GM21529 (cell line): Measurements from ENCODE around the gene FOLR3.
"Not testable (repeated sequence)": the region's sequence is repeated elsewhere in the genome, so short reads cannot be mapped to it uniquely, and the experiment has no call there.

Experiments
- ATAC-seq: cut with Tn5 transposase; IDR thresholded peaks from one replicate; pipeline ENCODE4 v1.9.1; 2021; ENCODE audit not compliant: unreplicated experiment

FOLR3 gene

DNA sequence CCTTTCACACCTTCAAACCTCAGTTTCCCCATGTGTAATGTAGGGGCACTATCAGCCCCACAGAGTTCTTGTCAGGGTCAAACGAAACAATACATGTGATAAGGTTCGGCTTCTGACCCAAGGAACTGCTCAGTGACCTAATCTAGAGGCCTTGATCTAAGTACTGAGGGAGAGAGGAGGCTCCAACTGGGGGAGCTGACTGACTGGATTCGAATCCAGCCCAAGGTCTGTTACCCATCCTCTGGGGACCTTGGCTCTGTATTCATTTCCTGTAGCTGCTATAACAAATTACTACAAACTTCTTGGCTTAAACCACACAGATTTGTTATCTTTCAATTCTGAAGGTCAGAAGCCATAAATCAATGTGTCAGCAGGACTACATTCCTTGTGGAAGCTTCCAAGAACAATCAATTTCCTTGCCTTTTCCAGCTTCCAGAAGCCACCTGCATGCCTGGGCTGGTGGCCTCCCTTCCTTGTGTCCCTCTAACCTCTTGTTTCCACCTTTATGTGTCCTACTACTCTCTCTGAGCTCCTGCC, 12.3 kb upstream of the FOLR3 start:
- ATAC-seq, result no peak

GRCh38 chr11:72124046-72124445, 11.5 kb upstream of the FOLR3 start:
- ATAC-seq, result no peak

GRCh38 chr11:72125956-72126355, 9.6 kb upstream of the FOLR3 start:
- no peak for ATAC-seq

DNA sequence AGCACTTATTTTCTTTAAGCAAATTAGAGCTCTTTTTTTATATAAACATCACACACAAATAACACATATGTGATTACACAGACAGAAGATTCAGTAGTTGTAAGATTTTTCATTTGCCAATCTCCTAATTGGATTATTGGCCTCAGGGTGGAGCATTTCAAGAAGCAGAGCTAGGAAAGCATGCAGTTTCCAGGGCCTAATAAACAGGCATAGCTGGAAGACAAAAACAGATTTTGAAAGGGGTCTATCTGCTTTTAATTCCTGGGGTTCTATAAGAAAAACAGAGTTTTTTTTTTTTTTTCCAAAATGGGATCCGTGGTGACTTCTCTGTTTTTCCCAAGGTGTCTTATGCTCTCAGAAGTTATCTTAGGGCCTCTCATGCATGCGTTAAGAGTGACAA, 7.6 kb upstream of the FOLR3 start:
- ATAC-seq, result no peak

DNA sequence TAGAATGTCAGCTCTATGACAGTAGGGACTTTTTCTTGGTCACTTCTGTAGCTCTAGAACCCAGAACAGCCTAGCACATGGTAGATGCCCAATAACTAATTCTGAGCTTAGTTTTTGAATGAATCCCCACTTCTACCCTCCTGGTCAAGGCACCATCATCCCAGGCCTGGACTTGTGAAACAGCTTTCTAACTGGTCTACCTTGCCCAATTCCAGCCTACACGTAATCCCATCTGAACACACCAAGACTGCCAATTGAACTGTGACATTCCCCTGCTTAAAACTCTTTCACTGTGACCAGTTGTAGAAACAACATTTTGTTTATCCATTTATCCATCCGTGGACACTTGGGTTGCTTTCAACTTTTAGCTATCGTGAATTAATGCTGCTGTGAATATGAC, 6.1 kb upstream of the FOLR3 start:
- ATAC-seq, result no peak

- ATAC-seq, result no peak
Measured at GRCh38 chr11:72132646-72133045, 2.9 kb upstream of the FOLR3 start.

DNA sequence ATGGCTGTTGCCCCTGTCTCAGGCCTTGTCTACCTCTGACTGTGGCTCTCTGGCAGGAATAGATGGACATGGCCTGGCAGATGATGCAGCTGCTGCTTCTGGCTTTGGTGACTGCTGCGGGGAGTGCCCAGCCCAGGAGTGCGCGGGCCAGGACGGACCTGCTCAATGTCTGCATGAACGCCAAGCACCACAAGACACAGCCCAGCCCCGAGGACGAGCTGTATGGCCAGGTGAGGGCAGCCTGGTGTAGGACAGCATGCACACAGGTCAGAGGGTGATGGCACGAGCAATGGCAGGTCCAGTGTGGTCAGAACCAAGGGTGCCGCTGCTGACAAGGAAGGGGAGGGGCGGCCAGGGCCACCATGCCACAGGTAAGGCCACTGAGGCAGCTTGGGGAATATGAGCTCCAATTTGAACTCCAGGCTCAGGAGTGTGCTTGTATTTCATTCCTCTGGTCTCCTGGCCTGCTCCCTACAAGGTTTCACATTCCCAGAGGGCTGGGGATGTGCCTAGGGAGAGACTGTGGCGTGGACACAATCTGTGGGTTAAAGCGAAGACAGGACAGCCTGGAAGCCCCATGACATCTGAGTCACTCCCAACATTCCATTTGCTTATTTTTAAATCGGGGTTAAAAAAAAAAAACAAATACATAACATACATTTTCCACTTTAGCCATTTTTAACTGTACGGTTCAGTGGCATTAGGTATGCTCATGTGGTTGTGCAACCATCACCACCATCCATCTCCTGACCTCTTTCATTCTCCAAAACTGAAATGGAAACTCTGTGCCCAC, 562 bp downstream of the FOLR3 start:
- ATAC-seq, result no peak

DNA sequence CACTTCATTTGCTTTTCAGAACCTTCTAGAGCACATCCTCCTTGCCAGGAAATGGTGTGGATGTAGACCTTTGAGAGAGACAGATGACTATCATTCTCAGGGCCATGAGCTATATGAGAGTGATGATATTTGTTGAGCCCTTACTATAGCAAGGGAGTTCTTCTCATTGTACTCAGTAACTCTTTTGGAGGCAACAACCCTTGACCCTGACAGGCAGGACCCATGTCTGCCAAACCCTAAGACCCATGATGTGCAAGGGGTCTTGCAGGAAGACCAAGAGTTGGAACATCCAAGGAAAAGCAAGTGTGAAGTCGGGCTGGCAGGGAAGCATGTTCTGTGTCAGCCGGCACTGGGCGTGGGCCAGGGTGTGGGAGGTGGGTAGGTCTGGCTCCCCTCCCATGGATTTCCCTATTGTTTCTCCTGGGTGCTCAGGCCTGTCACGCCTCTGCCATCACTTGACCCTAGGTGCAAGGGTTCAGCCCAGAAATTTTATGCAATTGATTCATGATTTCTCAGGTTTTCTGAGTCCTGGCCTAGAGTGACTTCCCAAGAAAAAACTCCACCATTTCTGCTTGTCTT, 1.2 kb downstream of the FOLR3 start:
- no peak for ATAC-seq

GRCh38 chr11:72138821-72139390, 3.4 kb downstream of the FOLR3 start:
- no peak for ATAC-seq

DNA sequence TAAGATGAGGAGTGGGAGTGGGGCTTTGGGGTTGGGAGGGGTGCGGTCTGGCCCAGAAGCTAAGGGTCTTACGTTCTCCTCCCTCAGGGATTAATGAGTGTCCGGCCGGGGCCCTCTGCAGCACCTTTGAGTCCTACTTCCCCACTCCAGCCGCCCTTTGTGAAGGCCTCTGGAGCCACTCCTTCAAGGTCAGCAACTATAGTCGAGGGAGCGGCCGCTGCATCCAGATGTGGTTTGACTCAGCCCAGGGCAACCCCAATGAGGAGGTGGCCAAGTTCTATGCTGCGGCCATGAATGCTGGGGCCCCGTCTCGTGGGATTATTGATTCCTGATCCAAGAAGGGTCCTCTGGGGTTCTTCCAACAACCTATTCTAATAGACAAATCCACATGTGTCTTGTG, 4.0 kb downstream of the FOLR3 start:
- no peak for ATAC-seq

DNA sequence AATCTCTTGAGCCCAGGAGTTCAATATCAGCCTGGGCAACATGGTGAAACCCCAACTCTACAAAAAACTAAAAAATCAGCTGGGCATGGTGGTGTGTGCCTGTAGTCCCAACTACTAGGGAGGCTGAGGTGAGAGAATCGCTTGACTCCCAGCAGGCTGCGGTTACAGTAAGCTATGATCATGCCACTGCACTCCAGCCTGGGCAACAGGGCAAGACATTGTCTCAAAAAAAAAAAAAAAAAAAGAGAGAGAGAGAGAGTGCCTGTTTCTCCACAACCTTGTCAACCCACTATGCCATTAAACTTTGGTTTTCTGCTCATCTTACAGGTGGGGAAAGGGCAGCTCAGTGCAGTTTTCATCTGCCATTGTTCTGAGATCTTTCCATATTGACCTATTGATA, 5.1 kb downstream of the FOLR3 start:
- no peak for ATAC-seq

DNA sequence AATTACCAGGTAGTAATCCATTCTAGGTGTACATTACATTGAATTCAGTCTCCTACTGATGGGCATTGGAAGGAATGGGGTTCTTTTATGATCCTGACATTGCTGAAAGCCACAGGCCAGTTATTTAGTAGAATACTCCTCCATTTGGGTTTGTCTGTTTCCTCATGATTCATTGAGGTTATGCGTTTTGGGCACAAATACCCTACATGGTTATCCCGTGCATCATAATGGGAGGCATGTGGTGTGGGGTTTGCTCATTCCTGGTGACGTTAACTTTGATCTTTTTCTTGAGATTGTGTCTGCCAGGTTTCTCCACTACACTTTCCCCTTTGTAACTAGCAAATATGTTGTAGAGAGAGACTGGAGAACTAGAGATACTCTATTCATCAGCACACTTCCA, 5.5 kb downstream of the FOLR3 start:
- ATAC-seq, result no peak

DNA sequence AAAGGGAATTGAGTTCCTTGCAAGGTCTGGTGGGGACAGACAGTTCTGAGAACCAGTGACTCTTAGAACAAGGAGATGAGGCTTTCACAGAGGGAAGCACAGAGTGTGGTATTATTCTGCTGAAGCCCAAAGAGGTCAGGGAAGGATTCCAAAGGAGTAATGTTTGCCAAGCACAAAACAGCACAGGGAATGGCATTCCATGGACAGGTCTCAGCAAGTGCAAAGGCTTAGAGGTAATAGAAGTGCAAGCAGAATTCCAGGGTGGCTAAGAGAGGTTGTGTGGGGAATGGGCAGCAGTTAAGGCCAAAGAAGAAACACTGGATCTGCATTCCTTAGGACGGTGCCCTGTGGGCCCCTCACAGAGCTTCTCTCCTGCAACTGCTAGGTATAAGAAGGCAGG, 6.6 kb downstream of the FOLR3 start:
- ATAC-seq, result not testable (repeated sequence)

DNA sequence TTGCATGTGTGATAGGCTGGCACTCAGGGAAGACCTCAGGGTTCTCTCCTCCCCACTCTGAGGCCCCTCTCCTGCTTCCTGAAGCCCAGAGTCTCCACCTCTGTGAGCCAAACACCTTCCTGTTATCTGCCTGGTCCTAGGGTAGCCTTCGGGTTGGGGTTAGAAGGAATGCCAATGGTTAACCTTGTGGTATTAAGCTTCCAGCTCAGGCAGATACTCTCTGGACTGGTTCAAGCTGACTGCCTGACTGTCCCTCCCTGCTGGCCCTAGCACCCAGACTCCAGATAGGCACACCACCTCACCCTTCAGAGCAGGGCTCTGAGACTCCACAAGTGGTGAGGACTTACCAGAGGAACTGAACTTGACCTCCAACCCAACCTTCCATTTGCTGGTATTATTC, 7.0 kb downstream of the FOLR3 start:
- not testable (repeated sequence) for ATAC-seq

DNA sequence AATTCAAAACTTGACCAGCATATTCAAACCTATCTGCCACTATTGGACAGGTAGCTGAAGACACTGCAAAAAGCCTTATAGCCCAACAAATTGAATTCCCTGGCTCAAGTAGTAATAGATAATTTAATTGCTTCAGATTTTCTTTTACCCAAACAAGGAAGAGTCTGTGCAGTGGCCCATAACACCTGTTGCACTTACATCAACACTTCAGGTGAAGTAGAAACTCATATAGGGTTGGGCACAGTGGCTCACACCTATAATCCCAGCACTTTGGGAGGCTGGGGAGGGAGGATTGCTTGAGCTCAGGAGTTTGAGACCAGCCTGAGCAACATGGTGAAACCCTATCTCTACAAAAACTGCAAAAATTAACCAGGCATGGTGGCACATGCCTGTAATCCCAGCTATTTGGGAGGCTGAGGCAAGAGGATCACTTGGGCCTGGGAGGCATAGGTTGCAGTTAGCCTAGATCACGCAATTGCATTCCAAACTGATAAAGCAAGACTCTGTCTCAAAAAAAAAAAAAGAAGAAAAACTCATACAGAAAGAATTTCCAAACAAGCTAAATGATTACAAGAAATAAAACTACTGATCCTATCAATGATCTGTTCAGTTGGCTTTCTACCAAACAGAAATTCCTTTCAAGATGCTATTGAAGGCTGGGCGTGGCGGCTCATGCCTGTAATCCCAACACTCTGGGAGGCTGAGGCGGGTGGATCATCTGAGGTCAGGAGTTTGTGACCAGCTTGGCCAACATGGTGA, 9.5 kb downstream of the FOLR3 start:
- no peak for ATAC-seq

GRCh38 chr11:72146625-72147024, 11.1 kb downstream of the FOLR3 start:
- ATAC-seq, result no peak

DNA sequence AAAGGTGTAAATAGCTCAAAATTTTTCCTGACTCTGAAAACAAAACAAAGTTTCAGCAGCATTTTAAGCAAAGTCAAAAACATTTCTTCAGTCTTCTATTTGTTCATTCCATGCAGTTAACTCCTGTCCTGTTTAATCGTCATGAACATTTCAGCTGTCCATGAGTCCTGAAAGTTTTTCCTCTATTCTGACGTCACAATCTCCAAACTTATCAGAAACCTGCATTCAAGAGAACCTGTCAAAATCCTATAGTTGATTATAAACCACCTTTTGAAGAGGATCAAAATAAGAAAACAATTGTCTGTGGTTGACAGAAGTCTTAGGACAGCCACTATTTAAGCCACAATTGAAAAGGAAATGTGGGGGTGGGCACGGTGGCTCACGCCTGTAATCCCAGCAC, 15.4 kb downstream of the FOLR3 start:
- no peak for ATAC-seq

- ATAC-seq, result not testable (repeated sequence)
Measured at GRCh38 chr11:72153874-72154273, 18.3 kb downstream of the FOLR3 start.

DNA sequence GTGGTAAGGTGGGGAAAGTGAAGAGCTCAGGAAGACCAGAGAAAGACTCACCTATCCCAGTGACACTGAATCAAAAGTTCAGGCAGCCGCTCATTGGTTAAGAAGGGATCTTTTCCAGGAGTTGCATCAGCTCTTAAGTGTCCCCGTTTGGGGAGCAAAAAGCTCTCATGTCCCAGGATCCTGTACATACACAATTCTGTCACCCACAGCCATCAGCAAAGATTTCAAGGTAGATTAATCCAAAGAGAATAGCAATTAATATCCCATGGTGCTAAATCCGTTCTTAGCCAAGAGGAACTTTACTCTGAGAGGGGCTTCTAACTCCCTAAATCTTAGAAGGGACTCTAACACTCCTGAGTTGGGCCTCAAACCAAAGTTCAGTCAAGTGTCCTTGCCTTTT, 19.3 kb downstream of the FOLR3 start:
- no peak for ATAC-seq

- no peak for ATAC-seq
Measured at GRCh38 chr11:72155751-72156150, 20.2 kb downstream of the FOLR3 start.

GRCh38 chr11:72157131-72157530, 21.6 kb downstream of the FOLR3 start:
- no peak for ATAC-seq

DNA sequence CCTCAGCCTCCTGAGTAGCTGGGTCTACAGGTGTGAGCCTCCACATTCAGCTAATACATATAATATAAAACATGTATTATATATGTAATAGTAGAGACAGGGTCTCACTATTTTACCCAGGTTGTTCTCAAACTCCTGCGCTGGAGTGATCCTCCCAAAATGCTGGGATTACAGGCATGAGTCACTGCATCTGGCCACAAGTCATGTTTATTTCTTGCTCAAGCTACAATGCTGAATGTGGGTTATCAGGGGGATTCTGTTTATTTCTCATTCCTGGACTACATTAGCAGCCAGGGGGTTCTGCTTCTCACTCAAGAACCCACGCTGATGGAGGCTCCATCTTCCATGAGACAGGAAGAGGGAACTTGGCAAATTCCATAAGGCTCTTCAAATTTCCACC, 24.8 kb downstream of the FOLR3 start:
- ATAC-seq, result no peak
